Astrocyte (in vitro differentiated cells and primary cell): ENCODE results near the gene COL24A1. TPM values are rescaled to one million over a fixed set of nuclear protein-coding genes. Genes with fewer than 3 reads are reported as not detected.

ENCODE experiments used
- DNase-seq: peaks from one replicate; pipeline ENCODE4 v3.0.0-alpha.2; 2010; ENCODE audit warnings: low read depth
- FAIRE-seq: peaks from 2 replicates; lab custom pipeline; 2011; peaks lifted over from hg19 to GRCh38; lab: Jason Lieb, UNC
- H2AFZ ChIP-seq: 2 replicates; pipeline ENCODE4 v1.6.0; 2012; ENCODE audit warnings: low read depth, low read length, inconsistent platforms
- H3K27ac ChIP-seq: 2 replicates; pipeline ENCODE4 v1.5.1; 2011; ENCODE audit warnings: low read depth, low read length, inconsistent platforms
- H3K27me3 ChIP-seq: 2 replicates; pipeline ENCODE4 v1.6.0; 2011; ENCODE audit warnings: low read length, inconsistent platforms; ENCODE audit not compliant: insufficient read depth
- H3K36me3 ChIP-seq: 2 replicates; pipeline ENCODE4 v1.5.1; 2011; ENCODE audit warnings: low read length, inconsistent platforms; ENCODE audit not compliant: insufficient read depth
- H3K4me1 ChIP-seq: 2 replicates; pipeline ENCODE4 v1.5.1; 2011; ENCODE audit warnings: low read length, inconsistent platforms; ENCODE audit not compliant: insufficient read depth
- H3K4me2 ChIP-seq: 2 replicates; pipeline ENCODE4 v1.6.0; 2012; ENCODE audit warnings: low read length, inconsistent platforms
- H3K4me3 ChIP-seq: 2 replicates; pipeline ENCODE4 v1.5.1; 2011; ENCODE audit warnings: low read depth, mild to moderate bottlenecking, low read length, inconsistent platforms; ENCODE audit not compliant: insufficient read depth
- H3K79me2 ChIP-seq: 2 replicates; pipeline ENCODE4 v1.6.0; 2012; ENCODE audit warnings: mild to moderate bottlenecking, low read length, inconsistent platforms; ENCODE audit not compliant: insufficient read depth
- H3K9ac ChIP-seq: 2 replicates; pipeline ENCODE4 v1.6.0; 2012; ENCODE audit warnings: mild to moderate bottlenecking, low read length, inconsistent platforms
- H3K9me3 ChIP-seq: 2 replicates; pipeline ENCODE4 v1.5.1; 2012; ENCODE audit warnings: low read depth, mild to moderate bottlenecking, low read length, inconsistent platforms; ENCODE audit not compliant: insufficient read depth
- H4K20me1 ChIP-seq: 2 replicates; pipeline ENCODE4 v1.6.0; 2012; ENCODE audit warnings: low read length, inconsistent platforms; ENCODE audit not compliant: insufficient read depth
- H3K27ac Mint-ChIP-seq: one replicate; pipeline ENCODE4 v1.8.0; 2021; ENCODE audit warnings: mild to moderate bottlenecking, mixed read lengths; ENCODE audit not compliant: unreplicated experiment
- H3K27me3 Mint-ChIP-seq: one replicate; pipeline ENCODE4 v1.8.0; 2021; ENCODE audit warnings: low read depth, mixed read lengths; ENCODE audit not compliant: unreplicated experiment
- H3K36me3 Mint-ChIP-seq: one replicate; pipeline ENCODE4 v1.8.0; 2021; ENCODE audit warnings: low read depth, mixed read lengths; ENCODE audit not compliant: unreplicated experiment
- H3K4me1 Mint-ChIP-seq: one replicate; pipeline ENCODE4 v1.8.0; 2021; ENCODE audit warnings: low read depth, mixed read lengths; ENCODE audit not compliant: unreplicated experiment
- H3K4me3 Mint-ChIP-seq: one replicate; pipeline ENCODE4 v1.8.0; 2021; ENCODE audit warnings: mild to moderate bottlenecking, moderate library complexity, mixed read lengths; ENCODE audit not compliant: unreplicated experiment
- H3K9me3 Mint-ChIP-seq: one replicate; pipeline ENCODE4 v1.8.0; 2021; ENCODE audit warnings: mild to moderate bottlenecking, mixed read lengths; ENCODE audit not compliant: unreplicated experiment
- EZH2 ChIP-seq: IDR thresholded peaks from 2 replicates; pipeline ENCODE4 v1.6.1; 2012; ENCODE audit warnings: mild to moderate bottlenecking, low read length, inconsistent platforms; ENCODE audit not compliant: insufficient read depth
- total RNA-seq: library from RNA; stranded (reverse); gene quantifications from 2 replicates; pipeline ENCODE4 v1.2.1, GENCODE V29; 2021
- TF ChIP-seq, protein P1 (sequence below): IDR thresholded peaks from 2 replicates; pipeline ENCODE4 v1.5.1; 2011; ENCODE audit warnings: low read depth, mild to moderate bottlenecking, inconsistent platforms, low read length, moderate library complexity; ENCODE audit not compliant: insufficient read depth

The COL24A1 gene
- total RNA-seq, 1 donor from 2014 or later: 5.6 TPM

GRCh38 chr1:86175756-86176155, 19.2 kb upstream of the COL24A1 start:
- Histone ChIP-seq H3K36me3 (no peaks in the 10 kb centered on the region), H4K20me1 (no peaks in the 10 kb centered on the region), H3K4me2 (no peak overlapping the region), H3K9me3 (no peaks in the 10 kb centered on the region), H3K27me3 (no peaks in the 10 kb centered on the region), H3K79me2 (no peaks in the 10 kb centered on the region), H3K4me1 (no peaks in the 10 kb centered on the region), H3K9ac (no peak overlapping the region), H3K4me3 (no peak overlapping the region), H2AFZ (no peak overlapping the region), H3K27ac (no peak overlapping the region)
- Mint-ChIP-seq H3K9me3 (peaks cover 3% of the 10 kb centered on the region), H3K27ac (no peak overlapping the region), H3K4me3 (no peak overlapping the region), H3K36me3 (no peaks in the 10 kb centered on the region), H3K27me3 (no peaks in the 10 kb centered on the region), H3K4me1 (no peaks in the 10 kb centered on the region)
- DNase-seq (no peak), FAIRE-seq (no peak)
- TF ChIP-seq EZH2: no peak
- TF ChIP-seq, protein P1, sequence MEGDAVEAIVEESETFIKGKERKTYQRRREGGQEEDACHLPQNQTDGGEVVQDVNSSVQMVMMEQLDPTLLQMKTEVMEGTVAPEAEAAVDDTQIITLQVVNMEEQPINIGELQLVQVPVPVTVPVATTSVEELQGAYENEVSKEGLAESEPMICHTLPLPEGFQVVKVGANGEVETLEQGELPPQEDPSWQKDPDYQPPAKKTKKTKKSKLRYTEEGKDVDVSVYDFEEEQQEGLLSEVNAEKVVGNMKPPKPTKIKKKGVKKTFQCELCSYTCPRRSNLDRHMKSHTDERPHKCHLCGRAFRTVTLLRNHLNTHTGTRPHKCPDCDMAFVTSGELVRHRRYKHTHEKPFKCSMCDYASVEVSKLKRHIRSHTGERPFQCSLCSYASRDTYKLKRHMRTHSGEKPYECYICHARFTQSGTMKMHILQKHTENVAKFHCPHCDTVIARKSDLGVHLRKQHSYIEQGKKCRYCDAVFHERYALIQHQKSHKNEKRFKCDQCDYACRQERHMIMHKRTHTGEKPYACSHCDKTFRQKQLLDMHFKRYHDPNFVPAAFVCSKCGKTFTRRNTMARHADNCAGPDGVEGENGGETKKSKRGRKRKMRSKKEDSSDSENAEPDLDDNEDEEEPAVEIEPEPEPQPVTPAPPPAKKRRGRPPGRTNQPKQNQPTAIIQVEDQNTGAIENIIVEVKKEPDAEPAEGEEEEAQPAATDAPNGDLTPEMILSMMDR: no peak

DNA sequence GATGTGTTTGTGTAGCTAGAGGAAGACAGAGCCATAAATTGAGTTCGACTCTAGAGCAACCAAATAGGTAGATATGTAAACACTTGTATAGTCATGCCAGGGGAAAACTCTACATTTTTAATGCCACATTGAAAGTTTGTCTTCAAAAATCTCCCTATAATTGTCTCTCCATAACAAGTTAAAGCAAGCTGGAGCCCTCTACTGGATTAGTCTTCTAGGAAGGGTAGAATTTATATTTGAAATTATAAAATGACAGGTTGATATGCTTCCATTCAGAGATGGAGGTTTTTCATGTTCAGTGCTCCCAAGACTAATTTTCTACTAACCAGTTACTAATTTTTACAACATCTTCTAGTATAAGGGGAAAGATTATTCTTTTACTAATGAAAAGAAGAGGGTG, 13.1 kb upstream of the COL24A1 start:
- H3K4me3 Mint-ChIP-seq: no peak overlapping the region
- H3K4me1 ChIP-seq: no peaks in the 10 kb centered on the region
- DNase-seq (no peak), FAIRE-seq (peak; percentile 79)
- no peaks in the 10 kb centered on the region for H3K27me3 ChIP-seq
- H3K27ac Mint-ChIP-seq: no peak overlapping the region
- H3K27ac ChIP-seq: no peak overlapping the region
- no peaks in the 10 kb centered on the region for H3K27me3 Mint-ChIP-seq
- no peaks in the 10 kb centered on the region for H3K36me3 ChIP-seq
- no peaks in the 10 kb centered on the region for H3K4me1 Mint-ChIP-seq
- H3K4me3 ChIP-seq: no peak overlapping the region
- no peak for TF ChIP-seq EZH2
- TF ChIP-seq, protein P1: no peak
- H3K9me3 Mint-ChIP-seq: peaks cover 19% of the 10 kb centered on the region
- H3K9me3 ChIP-seq: no peaks in the 10 kb centered on the region
- H4K20me1 ChIP-seq: no peaks in the 10 kb centered on the region
- no peaks in the 10 kb centered on the region for H3K79me2 ChIP-seq
- no peak overlapping the region for H3K9ac ChIP-seq
- no peaks in the 10 kb centered on the region for H3K36me3 Mint-ChIP-seq
- H3K4me2 ChIP-seq: no peak overlapping the region
- no peak overlapping the region for H2AFZ ChIP-seq

DNA sequence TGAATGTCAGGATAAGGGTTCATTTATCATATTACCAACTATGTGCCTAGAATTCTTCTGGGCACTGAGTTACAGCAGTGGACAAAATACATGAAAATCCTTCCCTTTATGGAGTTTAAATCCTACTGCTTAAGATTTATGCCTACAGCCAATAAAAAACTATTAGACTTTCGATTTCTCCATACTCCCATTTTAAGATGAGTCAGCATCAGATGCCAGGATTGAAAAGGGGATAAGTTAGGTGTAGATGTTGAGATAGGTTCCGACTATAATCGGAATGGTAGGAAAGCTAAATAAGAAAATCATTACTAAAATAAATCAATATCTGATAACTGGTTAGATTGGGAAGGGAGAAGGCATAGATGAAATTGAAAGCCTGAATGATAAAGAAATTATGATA, 3.2 kb upstream of the COL24A1 start:
- no peaks in the 10 kb centered on the region for H3K36me3 Mint-ChIP-seq
- Histone ChIP-seq H3K4me3 (no peak overlapping the region), H3K27ac (no peak overlapping the region), H3K4me1 (peaks cover 16% of the 10 kb centered on the region), H3K9ac (no peak overlapping the region), H3K79me2 (no peaks in the 10 kb centered on the region), H4K20me1 (no peaks in the 10 kb centered on the region), H3K9me3 (no peaks in the 10 kb centered on the region), H2AFZ (no peak overlapping the region), H3K27me3 (no peaks in the 10 kb centered on the region), H3K36me3 (no peaks in the 10 kb centered on the region), H3K4me2 (no peak overlapping the region)
- H3K4me3 Mint-ChIP-seq: no peak overlapping the region
- FAIRE-seq (no peak), DNase-seq (no peak)
- peaks cover 2% of the 10 kb centered on the region for H3K4me1 Mint-ChIP-seq
- H3K9me3 Mint-ChIP-seq: peaks cover 3% of the 10 kb centered on the region
- no peaks in the 10 kb centered on the region for H3K27me3 Mint-ChIP-seq
- TF ChIP-seq, protein P1: no peak
- TF ChIP-seq EZH2: no peak
- H3K27ac Mint-ChIP-seq: no peak overlapping the region
